Measurements from ENCODE around the gene ATF7IP.
A peak's percentile ranks its signal among the peaks of the same experiment; 100 is the strongest.
"Not testable (repeated sequence)": the region's sequence is repeated elsewhere in the genome, so short reads cannot be mapped to it uniquely, and the experiment has no call there.

The ATF7IP gene

DNA sequence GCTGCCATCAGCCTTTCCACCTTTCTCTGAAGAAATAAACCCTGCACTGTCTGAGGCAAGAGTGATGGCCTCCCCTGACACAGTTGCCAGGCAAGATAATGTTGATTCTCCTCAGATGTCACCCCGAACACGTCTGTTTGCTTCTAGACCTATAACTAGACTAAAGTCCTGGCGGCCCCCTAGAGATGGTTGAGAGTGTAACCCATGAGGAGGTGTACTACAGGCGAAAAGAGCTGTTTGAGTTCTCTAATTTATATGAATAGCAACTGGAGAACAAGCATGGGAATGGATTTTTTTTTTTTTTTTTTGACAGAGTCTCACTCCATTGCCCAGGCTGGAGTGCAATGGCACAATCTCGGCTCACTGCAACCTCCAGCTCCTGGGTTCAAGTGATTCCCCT is 33.0 kb upstream of the ATF7IP start:
- no peak for TF ChIP-seq CTCF (IDR thresholded peaks at IDR 0.05; ENCODE audit: low read depth, low read length)
- no peak overlapping the region for H3K4me3 ChIP-seq (ENCODE audit: low read depth, low read length)

DNA sequence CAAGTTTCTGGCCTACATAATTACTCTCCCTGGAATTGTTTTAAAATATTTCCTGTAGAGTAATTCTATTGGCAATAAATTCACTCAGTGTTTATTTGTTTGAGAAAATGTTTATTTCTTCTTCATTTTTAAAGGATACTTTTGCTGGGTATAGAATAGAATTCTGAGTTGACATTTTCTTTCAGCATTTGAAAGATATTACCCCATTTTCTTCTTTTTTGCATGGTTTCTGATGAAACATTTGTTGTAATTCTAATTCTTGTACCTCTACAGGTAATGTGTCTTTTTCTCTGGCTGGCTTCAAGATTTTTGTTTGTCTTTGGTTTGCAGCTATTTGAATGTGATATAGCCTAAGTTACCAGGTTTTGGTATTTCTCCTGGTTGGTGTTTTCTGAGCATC is 25.1 kb upstream of the ATF7IP start:
- H3K4me3 ChIP-seq (ENCODE audit: low read depth, low read length), result no peak overlapping the region
- no peak for TF ChIP-seq CTCF (IDR thresholded peaks at IDR 0.05; ENCODE audit: low read depth, low read length)

DNA sequence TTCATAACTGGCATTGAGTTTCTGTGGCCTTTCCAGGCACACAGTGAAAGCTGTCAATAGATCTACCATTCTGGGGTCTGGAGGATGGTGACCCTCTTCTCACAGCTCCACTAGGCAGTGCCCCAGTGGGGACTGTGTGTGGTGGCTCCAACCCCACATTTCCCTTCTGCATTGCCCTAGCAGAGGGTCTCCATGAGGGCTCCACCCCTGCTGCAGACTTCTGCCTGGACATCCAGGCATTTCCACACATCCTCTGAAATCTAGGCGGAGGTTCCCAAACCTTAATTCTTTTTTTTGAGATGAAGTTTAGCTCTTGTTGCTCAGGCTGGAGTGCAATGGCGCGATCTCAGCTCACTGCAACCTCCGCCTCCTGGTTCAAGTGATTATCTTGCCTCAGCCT is 14.0 kb upstream of the ATF7IP start:
- H3K4me3 ChIP-seq (ENCODE audit: low read depth, low read length), result not testable (repeated sequence)

DNA sequence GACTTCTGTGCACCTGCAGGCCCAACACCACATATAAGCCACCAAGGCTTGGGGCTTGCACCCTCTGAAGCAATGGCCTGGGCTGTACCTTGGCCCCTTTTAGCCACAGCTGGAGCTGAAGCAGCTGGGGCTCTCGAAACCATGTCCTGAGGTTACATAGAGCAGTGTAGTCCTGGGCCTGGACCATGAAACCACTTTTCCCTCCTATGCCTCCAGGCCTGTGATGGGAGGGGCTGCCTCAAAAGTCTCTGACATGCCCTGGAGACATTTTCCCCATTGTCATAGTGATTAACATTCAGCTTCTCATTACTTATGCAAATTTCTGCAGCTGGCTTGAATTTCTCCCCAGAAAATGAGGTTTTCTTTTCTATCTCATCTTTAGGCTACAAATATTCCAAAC is 13.4 kb upstream of the ATF7IP start:
- H3K4me3 ChIP-seq (ENCODE audit: low read depth, low read length), result not testable (repeated sequence)

DNA sequence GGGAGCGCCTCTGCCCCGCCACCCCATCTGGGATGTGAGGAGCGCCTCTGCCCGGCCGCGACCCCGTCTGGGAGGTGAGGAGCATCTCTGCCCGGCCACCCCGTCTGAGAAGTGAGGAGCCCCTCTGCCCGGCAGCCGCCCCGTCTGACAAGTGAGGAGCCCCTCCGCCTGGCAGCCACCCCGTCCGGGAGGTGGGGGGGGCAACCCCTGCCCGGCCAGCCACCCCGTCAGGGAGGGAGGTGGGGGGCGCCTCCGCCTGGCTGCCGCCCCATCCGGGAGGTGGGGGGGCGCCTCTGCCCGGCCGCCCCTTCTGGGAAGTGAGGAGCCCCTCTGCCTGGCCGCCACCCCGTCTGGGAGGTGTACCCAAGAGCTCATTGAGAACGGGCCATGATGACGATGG is 10.8 kb upstream of the ATF7IP start:
- H3K4me3 ChIP-seq (ENCODE audit: low read depth, low read length), result not testable (repeated sequence)

DNA sequence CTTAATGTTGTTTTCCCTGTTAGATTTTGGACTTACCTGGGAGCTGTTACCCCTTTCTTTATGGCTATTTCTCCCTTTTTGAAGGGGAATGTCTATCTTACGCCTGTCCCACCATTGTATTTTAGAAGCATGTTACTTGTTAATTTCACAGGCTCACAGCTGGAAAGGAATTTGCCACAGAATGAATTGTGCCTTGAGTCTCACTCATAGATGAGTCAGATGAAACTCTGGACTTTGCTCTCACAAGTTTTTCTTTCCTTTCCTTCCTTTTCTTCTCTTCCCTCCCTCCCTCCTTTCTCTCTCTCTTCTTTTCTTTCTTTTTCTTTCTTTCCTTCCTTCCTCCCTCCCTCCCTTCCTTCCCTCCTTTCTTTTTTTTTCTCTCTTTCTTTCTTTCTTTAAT is 9.3 kb upstream of the ATF7IP start:
- no peak overlapping the region for H3K4me3 ChIP-seq (ENCODE audit: low read depth, low read length)
- no peak for TF ChIP-seq CTCF (IDR thresholded peaks at IDR 0.05; ENCODE audit: low read depth, low read length)

DNA sequence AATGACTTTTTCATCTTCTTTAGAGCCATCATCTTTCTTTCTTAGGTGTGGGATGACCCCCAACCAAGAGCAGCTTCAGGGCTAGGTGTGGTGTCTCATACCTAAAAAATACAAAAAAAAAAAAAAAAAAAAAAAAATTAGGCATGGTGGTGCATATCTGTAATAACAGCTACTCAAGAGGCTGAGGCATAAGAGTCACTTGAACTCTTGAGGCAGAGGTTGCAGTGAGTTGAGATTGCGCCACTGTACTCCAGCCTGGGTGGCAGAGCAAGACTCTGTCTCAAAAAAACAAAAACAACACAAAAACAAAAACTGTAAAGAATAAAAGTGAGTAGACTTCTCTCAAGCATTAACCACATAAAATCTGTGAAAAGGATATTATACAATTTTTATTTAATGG is 8.0 kb upstream of the ATF7IP start:
- TF ChIP-seq CTCF (IDR thresholded peaks at IDR 0.05; ENCODE audit: low read depth, low read length), result no peak
- no peak overlapping the region for H3K4me3 ChIP-seq (ENCODE audit: low read depth, low read length)

DNA sequence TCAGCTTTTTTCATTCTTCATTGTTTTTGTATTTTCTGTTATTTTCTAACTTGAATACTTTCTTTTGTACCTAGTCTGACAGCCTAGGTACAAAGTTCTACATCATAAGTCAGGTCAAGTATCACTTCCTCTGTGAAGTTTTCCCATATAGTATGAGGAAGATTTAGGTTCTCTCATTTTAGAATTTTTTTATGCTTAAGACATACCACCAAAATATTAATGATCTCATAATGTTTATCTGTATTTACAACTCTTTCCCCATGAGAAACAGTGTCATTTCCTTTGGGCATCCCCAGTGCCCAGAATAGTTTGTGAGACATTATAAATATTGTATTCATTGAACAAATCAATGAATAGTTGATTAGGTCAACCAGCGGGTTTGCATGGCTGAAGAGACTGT is 3.1 kb upstream of the ATF7IP start:
- TF ChIP-seq CTCF (IDR thresholded peaks at IDR 0.05; ENCODE audit: low read depth, low read length), result no peak
- no peak overlapping the region for H3K4me3 ChIP-seq (ENCODE audit: low read depth, low read length)

DNA sequence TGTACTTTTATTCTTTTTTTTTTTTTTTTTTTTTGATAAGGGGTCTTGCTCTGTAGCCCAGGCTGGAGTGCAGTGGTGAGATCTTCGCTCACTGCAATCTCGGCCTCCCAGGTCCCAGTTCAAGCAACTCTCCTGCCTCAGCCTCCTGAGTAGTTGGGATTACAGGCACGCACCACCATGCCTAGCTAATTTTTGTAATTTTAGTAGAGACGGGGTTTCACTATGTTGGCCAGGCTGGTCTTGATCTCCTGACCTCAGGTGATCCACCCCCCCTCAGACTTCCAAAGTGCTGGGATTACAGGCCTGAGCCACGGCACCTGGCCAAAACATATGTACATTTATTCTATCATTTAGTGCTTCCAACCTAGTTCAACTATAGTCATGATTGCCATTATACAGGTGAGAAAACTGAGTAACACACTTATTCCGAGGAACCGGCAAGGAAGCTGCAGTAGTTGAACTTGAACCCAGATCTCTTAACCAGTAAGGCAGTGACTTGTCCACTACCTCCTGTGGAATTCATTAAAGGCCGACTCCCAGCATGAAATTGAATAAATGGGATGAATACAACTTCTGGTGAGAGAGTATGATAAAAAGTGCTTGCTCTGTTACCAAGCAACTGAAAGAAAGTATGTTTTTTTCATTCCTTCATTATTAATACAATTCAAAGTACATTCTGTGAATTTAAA is 755 bp upstream of the ATF7IP start:
- no peak for TF ChIP-seq CTCF (IDR thresholded peaks at IDR 0.05; ENCODE audit: low read depth, low read length)
- H3K4me3 ChIP-seq (ENCODE audit: low read depth, low read length), result peak overlapping the region; percentile 75
